GM21390 (cell line): Measurements from ENCODE around the gene EHBP1L1.

ENCODE experiments used
- ATAC-seq: cut with Tn5 transposase; IDR thresholded peaks from one replicate; pipeline ENCODE4 v1.9.1; 2021; ENCODE audit not compliant: unreplicated experiment

EHBP1L1 gene

DNA sequence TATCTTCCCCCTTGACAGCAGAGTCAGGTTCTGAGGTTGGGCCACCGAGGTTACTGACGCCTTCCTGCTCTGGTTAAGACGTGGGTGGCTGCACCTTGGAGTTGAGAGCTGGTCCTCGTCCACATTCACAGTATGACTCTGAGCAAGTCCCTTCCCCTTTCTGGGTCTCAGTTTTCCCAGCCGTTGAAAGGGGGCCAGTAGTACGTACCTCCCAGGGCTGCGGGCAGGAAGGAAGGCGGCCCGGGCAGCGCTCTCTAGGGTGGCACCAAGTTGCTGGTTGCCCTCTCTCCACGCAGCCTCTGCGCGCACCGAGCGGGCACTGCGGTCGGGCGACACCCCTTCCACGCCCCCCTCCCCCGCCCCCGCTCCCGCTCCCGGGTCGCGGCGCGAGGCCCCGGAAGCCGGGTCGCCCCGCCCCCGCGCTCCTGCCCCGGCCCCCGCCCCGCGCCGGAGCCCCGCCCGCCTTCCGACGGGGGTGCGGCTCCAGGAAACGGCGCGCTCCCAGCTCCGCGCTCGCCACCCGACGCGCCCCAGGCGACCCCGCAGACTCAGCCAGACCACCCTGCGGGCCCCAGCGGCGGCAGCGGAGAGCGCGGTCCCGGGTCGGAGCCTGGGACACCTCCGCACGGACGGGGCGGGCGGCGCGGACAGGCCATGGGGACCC, at the start of gene EHBP1L1:
EHBP1L1 (plus strand) TSS at position 486 of the 664 bp plus-strand sequence. CDS start 250 bp downstream, outside the sequence.
- ATAC-seq, result no peak

GRCh38 chr11:65526744-65527143, 49.1 kb upstream of the EHBP1L1 start:
- no peak for ATAC-seq

DNA sequence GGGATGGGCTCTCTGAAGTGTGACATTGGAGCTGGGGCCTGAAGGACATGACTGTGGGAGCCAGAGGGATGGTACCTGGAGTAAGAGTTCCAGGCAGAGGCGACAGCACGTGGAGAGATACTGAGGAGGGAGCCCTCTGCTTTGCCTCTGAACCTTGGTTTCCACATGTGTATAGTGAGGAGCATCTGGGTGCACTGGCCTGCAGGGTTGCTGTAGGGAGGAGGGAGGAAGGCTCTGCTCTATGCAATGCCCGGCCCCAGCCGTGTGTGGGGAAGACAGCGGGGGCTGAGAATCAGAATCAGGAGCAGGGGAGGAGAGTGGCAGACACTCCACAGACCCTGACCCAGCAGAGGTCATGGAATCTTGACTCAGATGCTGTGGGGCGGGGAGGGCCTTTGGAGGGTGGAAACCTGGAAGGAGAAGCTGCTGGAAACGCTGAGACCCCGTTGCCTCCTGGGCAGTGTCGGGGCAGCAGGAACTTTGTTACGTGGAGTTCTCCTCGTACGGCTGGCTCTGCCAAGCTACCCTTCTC, 47.0 kb upstream of the EHBP1L1 start:
- ATAC-seq, result no peak

- no peak for ATAC-seq
Measured at GRCh38 chr11:65529475-65530156, 46.2 kb upstream of the EHBP1L1 start.

GRCh38 chr11:65530157-65530496, 45.7 kb upstream of the EHBP1L1 start:
- no peak for ATAC-seq

DNA sequence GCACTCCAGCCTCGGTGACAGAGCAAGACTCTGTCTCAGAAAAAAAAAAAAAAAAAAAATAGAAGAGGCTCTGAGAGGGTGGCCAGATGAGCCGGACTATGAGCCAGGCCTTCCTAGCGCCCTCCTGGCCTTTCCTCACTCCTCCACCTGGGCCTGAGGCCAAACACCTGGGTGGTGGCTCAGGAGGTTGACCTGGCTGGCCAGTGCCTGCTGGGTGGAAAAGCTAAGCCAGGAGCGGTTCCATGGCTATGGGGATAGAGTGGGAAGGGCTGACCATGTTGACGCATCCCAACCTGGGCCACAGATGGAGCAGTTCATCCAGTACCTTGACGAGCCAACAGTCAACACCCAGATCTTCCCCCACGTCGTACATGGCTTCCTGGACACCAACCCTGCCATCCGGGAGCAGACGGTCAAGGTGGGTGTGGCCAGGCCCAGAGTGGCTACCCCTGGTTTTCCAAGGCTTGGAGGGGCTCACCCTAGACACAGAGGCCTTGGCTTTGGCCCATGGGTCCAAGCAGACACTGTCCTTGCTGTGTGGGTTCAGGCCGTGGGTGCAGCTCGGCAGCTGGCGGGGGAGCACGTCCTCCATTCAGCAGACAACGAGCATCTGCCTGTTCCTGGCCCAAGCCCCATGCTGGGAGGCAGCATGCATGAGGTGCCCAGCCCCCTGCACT, 43.3 kb upstream of the EHBP1L1 start:
- no peak for ATAC-seq

DNA sequence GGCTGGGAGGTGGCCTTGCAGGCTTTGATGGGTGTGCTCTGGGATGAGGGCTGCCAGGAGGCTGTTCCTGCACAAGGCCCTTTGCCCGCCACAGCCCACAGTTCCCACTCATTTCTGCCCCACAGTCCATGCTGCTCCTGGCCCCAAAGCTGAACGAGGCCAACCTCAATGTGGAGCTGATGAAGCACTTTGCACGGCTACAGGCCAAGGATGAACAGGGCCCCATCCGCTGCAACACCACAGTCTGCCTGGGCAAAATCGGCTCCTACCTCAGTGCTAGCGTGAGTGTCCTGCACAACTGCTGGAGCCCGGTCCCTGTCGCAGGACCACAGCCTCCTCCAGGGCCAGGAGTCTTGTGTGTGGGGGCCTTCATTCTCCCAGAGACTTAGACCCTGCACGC, 40.8 kb upstream of the EHBP1L1 start:
- no peak for ATAC-seq

- no peak for ATAC-seq
Measured at GRCh38 chr11:65536412-65537295, 39.2 kb upstream of the EHBP1L1 start.

DNA sequence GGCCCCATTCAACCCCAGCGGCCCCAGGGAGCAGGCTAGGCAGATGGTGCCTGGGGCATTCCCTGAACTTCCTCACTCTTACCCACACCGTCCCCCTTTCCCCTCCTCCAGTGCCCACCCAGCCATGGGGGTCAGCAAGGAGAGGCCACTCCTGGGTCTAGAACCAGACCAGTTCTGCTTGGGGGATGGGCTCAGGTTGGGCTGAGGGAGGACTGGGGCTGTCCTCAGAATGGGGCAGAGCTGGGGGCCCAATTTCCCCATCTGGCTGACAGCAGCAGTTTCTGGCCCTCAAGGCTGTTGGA, 38.6 kb upstream of the EHBP1L1 start:
- ATAC-seq, result no peak

DNA sequence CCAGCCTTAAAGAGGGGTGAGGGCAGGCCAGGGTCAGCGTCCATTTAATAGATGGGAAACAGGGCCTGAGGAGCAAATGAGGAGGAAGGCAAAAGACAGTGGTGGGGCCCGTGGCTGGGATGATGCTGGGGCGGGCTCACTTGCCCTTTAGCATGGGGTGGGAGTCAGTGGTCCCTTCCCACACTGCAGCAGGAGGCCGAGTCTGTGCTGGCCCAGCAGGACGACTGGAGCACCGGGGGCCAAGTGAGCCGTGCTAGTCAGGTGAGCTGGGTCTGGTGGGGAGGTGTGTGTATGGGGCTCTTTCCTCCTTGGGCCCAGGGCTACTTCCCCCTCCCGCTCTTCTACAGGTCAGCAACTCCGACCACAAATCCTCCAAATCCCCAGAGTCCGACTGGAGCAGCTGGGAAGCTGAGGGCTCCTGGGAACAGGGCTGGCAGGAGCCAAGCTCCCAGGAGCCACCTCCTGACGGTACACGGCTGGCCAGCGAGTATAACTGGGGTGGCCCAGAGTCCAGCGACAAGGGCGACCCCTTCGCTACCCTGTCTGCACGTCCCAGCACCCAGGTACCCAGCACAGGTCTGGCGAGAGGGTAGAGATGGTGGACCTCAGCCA, 38.1 kb upstream of the EHBP1L1 start:
- no peak for ATAC-seq

DNA sequence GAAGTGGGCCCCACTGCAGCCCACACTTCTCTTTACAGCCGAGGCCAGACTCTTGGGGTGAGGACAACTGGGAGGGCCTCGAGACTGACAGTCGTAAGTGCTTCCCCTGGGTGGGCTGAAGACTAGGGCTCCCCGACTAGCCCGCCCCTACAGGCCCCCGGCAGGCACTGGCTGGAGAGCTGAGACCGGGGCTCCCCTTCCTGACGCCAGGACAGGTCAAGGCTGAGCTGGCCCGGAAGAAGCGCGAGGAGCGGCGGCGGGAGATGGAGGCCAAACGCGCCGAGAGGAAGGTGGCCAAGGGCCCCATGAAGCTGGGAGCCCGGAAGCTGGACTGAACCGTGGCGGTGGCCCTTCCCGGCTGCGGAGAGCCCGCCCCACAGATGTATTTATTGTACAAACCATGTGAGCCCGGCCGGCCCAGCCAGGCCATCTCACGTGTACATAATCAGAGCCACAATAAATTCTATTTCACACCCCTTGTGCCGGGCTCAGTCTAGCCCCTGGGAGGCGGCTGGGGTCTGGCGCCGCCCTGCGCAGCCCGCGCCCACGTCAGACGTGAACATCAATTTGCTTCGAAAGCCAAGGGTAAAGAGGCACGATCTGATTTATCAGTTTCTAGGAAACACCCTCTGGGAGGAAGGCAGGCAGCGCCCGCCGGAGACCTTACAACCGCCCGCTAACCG, 37.5 kb upstream of the EHBP1L1 start:
- no peak for ATAC-seq

GRCh38 chr11:65538915-65539743, 36.7 kb upstream of the EHBP1L1 start:
- no peak for ATAC-seq

GRCh38 chr11:65539744-65540289, 36.0 kb upstream of the EHBP1L1 start:
- peak; percentile 48 for ATAC-seq

DNA sequence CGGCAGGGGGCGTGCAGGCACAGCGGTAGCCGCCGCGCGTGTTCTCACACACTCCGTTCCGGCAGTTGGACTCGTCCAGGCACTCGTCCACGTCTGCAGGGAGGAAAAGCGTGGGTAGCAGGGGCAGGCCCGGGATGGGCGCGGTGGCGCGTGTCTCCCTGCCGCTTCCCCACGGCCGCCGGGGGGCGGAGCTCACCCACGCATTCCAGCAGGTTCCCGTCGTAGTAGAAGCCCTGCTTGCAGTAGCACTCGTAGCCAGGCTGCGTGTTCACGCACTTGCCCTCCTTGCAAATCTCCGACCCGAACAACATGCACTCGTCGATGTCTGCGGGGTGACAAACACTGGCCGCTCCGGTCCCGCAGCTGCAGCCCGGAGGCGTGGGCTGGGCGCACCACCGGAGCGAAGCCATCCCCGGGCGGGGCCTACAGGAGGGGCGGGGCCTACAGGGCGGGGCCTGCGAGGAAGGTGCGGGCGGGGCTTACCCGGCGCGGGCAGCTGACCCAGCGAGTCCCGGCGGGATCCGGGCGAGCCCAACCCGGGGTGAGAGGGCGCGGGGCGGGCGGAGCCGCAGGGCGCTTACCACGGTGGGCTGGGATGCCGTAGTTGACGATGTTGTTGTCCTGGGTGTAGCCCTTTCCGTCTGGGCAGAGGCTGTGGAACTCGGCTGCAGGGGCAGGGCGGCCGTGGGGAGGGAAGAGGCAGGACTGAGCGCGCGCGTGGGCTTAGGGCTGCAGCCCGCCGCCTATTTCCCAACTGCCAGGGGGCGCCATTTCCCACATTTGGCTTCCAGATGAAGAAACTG, 35.4 kb upstream of the EHBP1L1 start:
- ATAC-seq, result peak; percentile 50

GRCh38 chr11:65541093-65541982, 34.5 kb upstream of the EHBP1L1 start:
- no peak for ATAC-seq

DNA sequence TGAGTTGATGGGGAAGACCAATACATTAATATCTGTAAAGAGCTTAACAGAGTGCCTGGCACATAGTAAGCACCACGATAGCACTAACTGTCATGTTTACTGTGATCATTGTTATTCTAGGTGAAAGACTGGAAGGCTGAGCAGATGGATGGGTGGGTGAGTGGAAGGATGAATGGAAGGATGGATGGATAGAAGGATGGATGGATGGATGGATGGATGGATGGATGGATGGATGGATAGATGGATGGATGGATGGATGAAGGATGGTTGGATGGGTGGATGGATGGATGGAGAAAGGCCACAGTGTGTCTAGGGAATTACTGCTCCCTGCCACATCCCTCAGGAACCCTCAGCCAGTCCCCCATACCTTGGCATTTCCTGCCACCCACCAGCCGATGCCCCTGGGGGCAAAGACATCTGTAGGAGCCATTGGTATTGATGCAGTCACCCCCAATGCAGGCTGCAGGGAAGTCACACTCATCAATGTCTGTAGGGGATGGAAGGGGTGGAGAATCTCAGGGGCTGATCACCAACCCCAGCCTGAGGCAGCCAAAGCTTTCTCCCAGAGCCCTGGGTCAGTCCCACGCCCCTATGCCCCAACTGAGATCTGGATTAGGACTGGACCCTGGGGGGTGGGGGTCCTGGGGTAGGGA, 33.0 kb upstream of the EHBP1L1 start:
- ATAC-seq, result no peak

DNA sequence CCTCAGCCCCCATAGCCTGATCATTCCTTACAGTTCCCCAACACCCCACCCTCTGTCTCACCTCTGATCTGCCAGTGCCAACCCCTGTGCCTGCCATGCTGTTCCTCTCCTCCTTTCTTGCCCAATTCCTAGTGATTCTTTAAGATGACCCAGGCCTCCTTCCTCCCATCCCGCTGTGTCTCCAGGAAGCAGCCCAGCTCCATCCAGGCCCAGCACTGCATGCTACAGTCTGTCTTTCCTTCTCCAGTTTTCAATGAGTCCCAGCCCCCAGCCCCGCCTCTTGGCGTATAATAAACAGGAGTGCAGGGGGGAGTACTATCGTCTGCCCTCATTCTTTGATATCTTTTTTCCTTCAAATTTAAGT, 30.0 kb upstream of the EHBP1L1 start:
- no peak for ATAC-seq
